Measurements from ENCODE around the gene PCSK5. TPM values are rescaled to one million over a fixed set of nuclear protein-coding genes. Genes with fewer than 3 reads are reported as not detected.

The PCSK5 gene
- total and polyA plus RNA-seq, 2 of the 8 experiments (the other 6 are each of a cell fraction or from before 2014, with no cell fraction given): 5.5 to 10.7 TPM

DNA sequence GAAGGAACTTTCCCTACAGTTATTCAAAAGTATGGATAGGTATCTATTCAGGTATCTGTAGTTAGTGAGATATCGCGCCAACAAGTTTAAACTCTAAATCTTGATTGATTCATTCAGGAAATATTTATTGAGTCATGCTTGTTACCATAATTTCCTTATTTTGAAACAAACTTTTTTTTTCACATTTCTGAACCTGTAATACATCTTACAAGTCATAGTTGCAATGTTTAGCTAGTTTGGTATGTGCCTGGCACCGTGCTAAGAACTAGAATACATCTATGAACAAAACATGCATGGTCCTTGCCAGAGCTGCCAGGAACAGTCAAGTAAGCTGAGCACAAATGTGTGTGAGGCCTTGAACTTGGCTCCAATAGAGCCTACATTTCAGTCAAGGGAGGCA lies 226.4 kb downstream of the PCSK5 start:
- no peaks in the 10 kb centered on the region for H3K23me2 ChIP-seq (ENCODE audit: low read depth, low read length)
- no peak overlapping the region for H3K4me2 ChIP-seq (ENCODE audit: insufficient read depth in 1 of 2, low read depth in 2 of 2, low read length in 2 of 2)
- no peaks in the 10 kb centered on the region for H4K20me1 ChIP-seq (replicated peaks in 1 of 2; ENCODE audit: control insufficient read depth in 1 of 2, insufficient read depth in 2 of 2, low read length in 2 of 2)
- FAIRE-seq (no peak), DNase-seq (ENCODE audit: low read depth in 1 of 2, low spot score in 2 of 2) (no peak)
- ChIA-PET POLR2A (ENCODE audit: partially characterized antibody) (no interaction called here), CTCF (ENCODE audit: partially characterized antibody) (no interaction called here)
- no peaks in the 10 kb centered on the region for H3K27me3 ChIP-seq (replicated peaks in 1 of 4; ENCODE audit: control insufficient read depth in 3 of 4, extremely low read depth in 1 of 4, insufficient read depth in 3 of 4, low read length in 3 of 4)
- H3K9me3 ChIP-seq (ENCODE audit: insufficient read depth in 2 of 2, low read depth in 1 of 2, low read length in 1 of 2): no peaks in the 10 kb centered on the region
- H2AFZ ChIP-seq (ENCODE audit: low read length): no peak overlapping the region
- no peaks in the 10 kb centered on the region for H3K79me2 ChIP-seq (ENCODE audit: control insufficient read depth in 1 of 2, insufficient read depth in 2 of 2, low read length in 2 of 2)
- no peak overlapping the region for H2BK15ac ChIP-seq (ENCODE audit: low read length)
- no peak overlapping the region for H4K8ac ChIP-seq (ENCODE audit: extremely low read depth, insufficient read depth, low read length)
- H2AK5ac ChIP-seq (ENCODE audit: low read depth, low read length): no peak overlapping the region
- H2BK12ac ChIP-seq (ENCODE audit: low read depth, low read length): no peak overlapping the region
- H3K23ac ChIP-seq (ENCODE audit: insufficient read length): no peak overlapping the region
- H3K18ac ChIP-seq (ENCODE audit: extremely low read depth, low read length): no peak overlapping the region
- H3K4me3 ChIP-seq (ENCODE audit: extremely low read depth in 1 of 4, insufficient read depth in 2 of 4, low read depth in 3 of 4, low read length in 4 of 4): no peak overlapping the region
- H3K4me1 ChIP-seq (replicated peaks in 1 of 4; ENCODE audit: control insufficient read depth in 3 of 4, insufficient read depth in 4 of 4, low read length in 3 of 4): no peaks in the 10 kb centered on the region
- no peak overlapping the region for H3K9ac ChIP-seq (replicated peaks in 1 of 4; ENCODE audit: extremely low read depth in 1 of 4, low read depth in 3 of 4, low read length in 3 of 4)
- no peak for TF ChIP-seq GTF2F1 (IDR thresholded peaks at IDR 0.05; ENCODE audit: borderline replicate concordance, low read depth, low read length)
- TF ChIP-seq ZNF274 (IDR thresholded peaks at IDR 0.05; ENCODE audit: borderline replicate concordance, extremely low read depth, low read length): no peak
- TF ChIP-seq TBP (IDR thresholded peaks at IDR 0.05; ENCODE audit: low read depth, low read length): no peak
- no peak for TF ChIP-seq EZH2 (IDR thresholded peaks at IDR 0.05; ENCODE audit: low read depth, low read length, severe bottlenecking)
- H3K14ac ChIP-seq (ENCODE audit: insufficient read length): no peak overlapping the region
- H3K36me3 ChIP-seq (ENCODE audit: control insufficient read depth in 2 of 4, insufficient read depth in 4 of 4, low read length in 3 of 4): no peaks in the 10 kb centered on the region
- H4K5ac ChIP-seq (ENCODE audit: insufficient read length, low read depth, low read length): no peak overlapping the region
- no peak overlapping the region for H2BK120ac ChIP-seq (replicated peaks; ENCODE audit: low read depth, low read length)
- H2BK5ac ChIP-seq (ENCODE audit: low read depth, low read length): no peak overlapping the region
- no peaks in the 10 kb centered on the region for H3K79me1 ChIP-seq (ENCODE audit: low read depth, low read length)
- no peak overlapping the region for H2BK20ac ChIP-seq (ENCODE audit: low read length)
- no peak overlapping the region for H4K91ac ChIP-seq (replicated peaks; ENCODE audit: insufficient read length, low read length)
- 95% methylated on average over 3 of the region's 3 CpGs; no CpG with 5 or more reads in 1 of the 2 experiments for WGBS, 2 experiments (ENCODE audit: extremely low coverage in 1 of 2, insufficient coverage in 1 of 2, insufficient read length in 1 of 2, insufficient replicate concordance in 2 of 2, low coverage in 1 of 2, low lambda C conversion rate in 2 of 2, missing lambda C conversion rate in 1 of 2)
- no peak overlapping the region for H3K56ac ChIP-seq (replicated peaks; ENCODE audit: insufficient read length, low read depth, low read length)
- no peak overlapping the region for H3K4ac ChIP-seq (replicated peaks; ENCODE audit: insufficient read length, low read depth, low read length)
- no peak overlapping the region for H3K27ac ChIP-seq (ENCODE audit: low read depth, low read length)
